ENCODE measurements around the gene PLB1.

The PLB1 gene

DNA sequence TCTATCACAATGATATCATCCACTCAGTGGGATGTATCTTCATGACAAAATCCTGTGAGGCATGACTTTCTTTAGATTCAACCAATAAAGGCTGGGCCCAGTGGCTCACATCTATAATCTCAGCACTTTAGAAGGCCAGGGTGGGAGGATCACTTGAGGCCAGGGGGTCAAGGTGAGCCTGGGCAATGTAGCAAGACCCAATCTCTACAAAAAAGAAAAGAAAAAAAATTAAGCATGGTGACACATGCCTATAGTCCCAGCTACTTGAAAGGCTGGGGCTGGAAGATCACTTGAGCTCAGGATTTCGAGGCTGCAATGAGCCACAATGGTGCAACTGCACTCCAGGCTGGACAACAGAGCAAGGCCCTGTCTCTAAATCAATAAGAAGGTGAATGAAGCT lies 68.0 kb downstream of the PLB1 start:
- Histone ChIP-seq H3K9me3 (ENCODE audit: control insufficient read depth, low read length) (no peaks in the 10 kb centered on the region), H2AFZ (ENCODE audit: low read depth, low read length) (no peak overlapping the region), H2BK15ac (ENCODE audit: low read depth, poor library complexity, severe bottlenecking) (no peak overlapping the region), H2AK5ac (ENCODE audit: low read length, severe bottlenecking) (no peak overlapping the region), H3K14ac (ENCODE audit: low read length in 2 of 2) (no peak overlapping the region), H3K9ac (ENCODE audit: low read length) (no peak overlapping the region), H3K23ac (ENCODE audit: low read length in 2 of 2) (no peak overlapping the region), H3K18ac (ENCODE audit: low read depth in 1 of 2, low read length in 2 of 2) (no peak overlapping the region), H2BK5ac (ENCODE audit: low read depth, low read length, poor library complexity, severe bottlenecking) (no peak overlapping the region), H3K4ac (ENCODE audit: low read depth in 1 of 2, low read length in 2 of 2) (no peak overlapping the region), H3K4me3 (ENCODE audit: insufficient read depth in 1 of 2, low read depth in 1 of 2, low read length in 2 of 2) (no peak overlapping the region), H3K27me3 (ENCODE audit: control insufficient read depth in 1 of 2, insufficient read depth in 1 of 2, low read length in 2 of 2) (no peaks in the 10 kb centered on the region), H2BK12ac (ENCODE audit: low read length in 2 of 2) (no peak overlapping the region), H4K8ac (ENCODE audit: low read length) (no peak overlapping the region), H4K91ac (ENCODE audit: low read length) (peak overlapping the region; percentile 14), H3K36me3 (ENCODE audit: control insufficient read depth in 1 of 2, insufficient read depth in 2 of 2, low read depth in 1 of 2, low read length in 2 of 2) (no peaks in the 10 kb centered on the region), H3K4me1 (ENCODE audit: control insufficient read depth, insufficient read depth, low read depth, low read length) (peaks cover 1% of the 10 kb centered on the region), H3K27ac (ENCODE audit: low read length, poor library complexity, severe bottlenecking) (no peak overlapping the region), H2BK120ac (ENCODE audit: low read depth, low read length) (no peak overlapping the region), H3K79me1 (replicated peaks; ENCODE audit: low read length, poor library complexity, severe bottlenecking) (no peaks in the 10 kb centered on the region), H3K4me2 (ENCODE audit: low read length, poor library complexity, severe bottlenecking) (no peak overlapping the region)
- no peak for DNase-seq
- WGBS: 75% methylated on average over 1 of the region's 1 CpG

DNA sequence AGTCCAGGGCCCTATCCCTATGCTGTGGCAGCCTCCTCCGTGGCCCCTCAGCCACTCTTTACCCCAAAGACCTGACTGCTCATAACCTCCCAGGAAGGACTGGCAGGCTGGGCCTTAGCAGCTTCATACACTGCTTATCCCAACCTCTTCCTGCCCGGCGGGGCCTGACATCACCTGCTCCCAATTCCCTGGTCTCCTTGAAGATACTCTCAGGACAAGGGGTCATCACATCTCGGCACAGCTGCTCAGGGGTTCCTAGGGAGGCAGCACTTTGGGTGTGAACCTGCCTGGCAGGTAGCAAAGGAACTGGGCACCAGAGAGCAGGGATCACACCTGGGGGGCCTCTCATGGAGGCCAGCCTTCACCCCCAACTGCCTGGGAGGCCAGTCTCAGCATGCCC lies 68.5 kb downstream of the PLB1 start:
- Histone ChIP-seq H3K9ac (ENCODE audit: low read length) (no peak overlapping the region), H3K18ac (ENCODE audit: low read depth in 1 of 2, low read length in 2 of 2) (no peak overlapping the region), H2BK120ac (ENCODE audit: low read depth, low read length) (no peak overlapping the region), H3K23ac (ENCODE audit: low read length in 2 of 2) (no peak overlapping the region), H3K9me3 (ENCODE audit: control insufficient read depth, low read length) (no peaks in the 10 kb centered on the region), H3K4me1 (ENCODE audit: control insufficient read depth, insufficient read depth, low read depth, low read length) (peaks cover 1% of the 10 kb centered on the region), H3K4ac (ENCODE audit: low read depth in 1 of 2, low read length in 2 of 2) (no peak overlapping the region), H3K4me2 (ENCODE audit: low read length, poor library complexity, severe bottlenecking) (no peak overlapping the region), H2AFZ (ENCODE audit: low read depth, low read length) (no peak overlapping the region), H2AK5ac (ENCODE audit: low read length, severe bottlenecking) (no peak overlapping the region), H3K79me1 (replicated peaks; ENCODE audit: low read length, poor library complexity, severe bottlenecking) (no peaks in the 10 kb centered on the region), H3K36me3 (ENCODE audit: control insufficient read depth in 1 of 2, insufficient read depth in 2 of 2, low read depth in 1 of 2, low read length in 2 of 2) (no peaks in the 10 kb centered on the region), H2BK12ac (ENCODE audit: low read length in 2 of 2) (no peak overlapping the region), H3K27me3 (ENCODE audit: control insufficient read depth in 1 of 2, insufficient read depth in 1 of 2, low read length in 2 of 2) (no peaks in the 10 kb centered on the region), H3K4me3 (ENCODE audit: insufficient read depth in 1 of 2, low read depth in 1 of 2, low read length in 2 of 2) (no peak overlapping the region), H3K27ac (ENCODE audit: low read length, poor library complexity, severe bottlenecking) (no peak overlapping the region), H4K91ac (ENCODE audit: low read length) (peak overlapping the region; percentile 14), H2BK15ac (ENCODE audit: low read depth, poor library complexity, severe bottlenecking) (no peak overlapping the region), H3K14ac (ENCODE audit: low read length in 2 of 2) (no peak overlapping the region), H2BK5ac (ENCODE audit: low read depth, low read length, poor library complexity, severe bottlenecking) (no peak overlapping the region), H4K8ac (ENCODE audit: low read length) (no peak overlapping the region)
- DNase-seq: no peak
- WGBS: 92% methylated on average over 4 of the region's 4 CpGs

GRCh38 chr2:28565033-28565432 lies 69.2 kb downstream of the PLB1 start:
- no peak overlapping the region for H3K23ac ChIP-seq (ENCODE audit: low read length in 2 of 2)
- no peak overlapping the region for H2AK5ac ChIP-seq (ENCODE audit: low read length, severe bottlenecking)
- H3K4me2 ChIP-seq (ENCODE audit: low read length, poor library complexity, severe bottlenecking): no peak overlapping the region
- H2AFZ ChIP-seq (ENCODE audit: low read depth, low read length): no peak overlapping the region
- H3K4me3 ChIP-seq (ENCODE audit: insufficient read depth in 1 of 2, low read depth in 1 of 2, low read length in 2 of 2): no peak overlapping the region
- H3K18ac ChIP-seq (ENCODE audit: low read depth in 1 of 2, low read length in 2 of 2): no peak overlapping the region
- no peak overlapping the region for H4K8ac ChIP-seq (ENCODE audit: low read length)
- no peak overlapping the region for H3K14ac ChIP-seq (ENCODE audit: low read length in 2 of 2)
- H3K9ac ChIP-seq (ENCODE audit: low read length): no peak overlapping the region
- H3K9me3 ChIP-seq (ENCODE audit: control insufficient read depth, low read length): no peaks in the 10 kb centered on the region
- H3K27ac ChIP-seq (ENCODE audit: low read length, poor library complexity, severe bottlenecking): no peak overlapping the region
- no peak overlapping the region for H2BK120ac ChIP-seq (ENCODE audit: low read depth, low read length)
- peaks cover 1% of the 10 kb centered on the region for H3K4me1 ChIP-seq (ENCODE audit: control insufficient read depth, insufficient read depth, low read depth, low read length)
- H3K36me3 ChIP-seq (ENCODE audit: control insufficient read depth in 1 of 2, insufficient read depth in 2 of 2, low read depth in 1 of 2, low read length in 2 of 2): no peaks in the 10 kb centered on the region
- H4K91ac ChIP-seq (ENCODE audit: low read length): no peak overlapping the region
- no peak overlapping the region for H2BK5ac ChIP-seq (ENCODE audit: low read depth, low read length, poor library complexity, severe bottlenecking)
- no peaks in the 10 kb centered on the region for H3K27me3 ChIP-seq (ENCODE audit: control insufficient read depth in 1 of 2, insufficient read depth in 1 of 2, low read length in 2 of 2)
- no peaks in the 10 kb centered on the region for H3K79me1 ChIP-seq (replicated peaks; ENCODE audit: low read length, poor library complexity, severe bottlenecking)
- H2BK15ac ChIP-seq (ENCODE audit: low read depth, poor library complexity, severe bottlenecking): no peak overlapping the region
- 93% methylated on average over 4 of the region's 4 CpGs for WGBS
- H2BK12ac ChIP-seq (ENCODE audit: low read length in 2 of 2): no peak overlapping the region
- no peak for DNase-seq
- no peak overlapping the region for H3K4ac ChIP-seq (ENCODE audit: low read depth in 1 of 2, low read length in 2 of 2)

GRCh38 chr2:28565720-28566295 lies 69.9 kb downstream of the PLB1 start:
- Histone ChIP-seq H3K14ac (ENCODE audit: low read length in 2 of 2) (no peak overlapping the region), H2BK12ac (ENCODE audit: low read length in 2 of 2) (peak overlapping the region in 1 of 2 experiments; percentile 11), H3K4me1 (ENCODE audit: control insufficient read depth, insufficient read depth, low read depth, low read length) (peaks cover 1% of the 10 kb centered on the region), H4K91ac (ENCODE audit: low read length) (no peak overlapping the region), H3K4ac (ENCODE audit: low read depth in 1 of 2, low read length in 2 of 2) (no peak overlapping the region), H3K9ac (ENCODE audit: low read length) (peak overlapping the region; percentile 96), H2BK120ac (ENCODE audit: low read depth, low read length) (no peak overlapping the region), H4K8ac (ENCODE audit: low read length) (no peak overlapping the region), H3K18ac (ENCODE audit: low read depth in 1 of 2, low read length in 2 of 2) (no peak overlapping the region), H3K36me3 (ENCODE audit: control insufficient read depth in 1 of 2, insufficient read depth in 2 of 2, low read depth in 1 of 2, low read length in 2 of 2) (no peaks in the 10 kb centered on the region), H2AK5ac (ENCODE audit: low read length, severe bottlenecking) (no peak overlapping the region), H3K9me3 (ENCODE audit: control insufficient read depth, low read length) (peaks cover 1% of the 10 kb centered on the region), H3K79me1 (replicated peaks; ENCODE audit: low read length, poor library complexity, severe bottlenecking) (no peaks in the 10 kb centered on the region), H2AFZ (ENCODE audit: low read depth, low read length) (peak overlapping the region; percentile 70), H3K27ac (ENCODE audit: low read length, poor library complexity, severe bottlenecking) (no peak overlapping the region), H3K4me3 (ENCODE audit: insufficient read depth in 1 of 2, low read depth in 1 of 2, low read length in 2 of 2) (peak overlapping the region in 1 of 2 experiments; percentile 83), H3K23ac (ENCODE audit: low read length in 2 of 2) (peak overlapping the region in 1 of 2 experiments; percentile 54), H2BK15ac (ENCODE audit: low read depth, poor library complexity, severe bottlenecking) (no peak overlapping the region), H3K4me2 (ENCODE audit: low read length, poor library complexity, severe bottlenecking) (no peak overlapping the region), H3K27me3 (ENCODE audit: control insufficient read depth in 1 of 2, insufficient read depth in 1 of 2, low read length in 2 of 2) (no peaks in the 10 kb centered on the region), H2BK5ac (ENCODE audit: low read depth, low read length, poor library complexity, severe bottlenecking) (no peak overlapping the region)
- no peak for DNase-seq
- 93% methylated on average over 2 of the region's 3 CpGs for WGBS
